SU-DHL-6 (cell line): ENCODE results near the gene BLTP3A.

ENCODE experiments used
- EZH2phosphoT487 ChIP-seq: fragments of 200-600 bp; sonication (generic), shearing (Covaris generic); conservative IDR thresholded peaks from 2 replicates; pipeline ENCODE4 v1.6.1; 2018; ENCODE audit warnings: mild to moderate bottlenecking, antibody characterized with exemption, low read length, moderate library complexity, mixed read lengths
- TF ChIP-seq, protein P1 (sequence below): fragments of 200-600 bp; sonication (generic); IDR thresholded peaks from one replicate; pipeline ENCODE4 v1.5.1; 2017; ENCODE audit warnings: antibody characterized with exemption, mild to moderate bottlenecking, low read length, moderate library complexity; ENCODE audit not compliant: insufficient read depth, poor library complexity, severe bottlenecking

DNA sequence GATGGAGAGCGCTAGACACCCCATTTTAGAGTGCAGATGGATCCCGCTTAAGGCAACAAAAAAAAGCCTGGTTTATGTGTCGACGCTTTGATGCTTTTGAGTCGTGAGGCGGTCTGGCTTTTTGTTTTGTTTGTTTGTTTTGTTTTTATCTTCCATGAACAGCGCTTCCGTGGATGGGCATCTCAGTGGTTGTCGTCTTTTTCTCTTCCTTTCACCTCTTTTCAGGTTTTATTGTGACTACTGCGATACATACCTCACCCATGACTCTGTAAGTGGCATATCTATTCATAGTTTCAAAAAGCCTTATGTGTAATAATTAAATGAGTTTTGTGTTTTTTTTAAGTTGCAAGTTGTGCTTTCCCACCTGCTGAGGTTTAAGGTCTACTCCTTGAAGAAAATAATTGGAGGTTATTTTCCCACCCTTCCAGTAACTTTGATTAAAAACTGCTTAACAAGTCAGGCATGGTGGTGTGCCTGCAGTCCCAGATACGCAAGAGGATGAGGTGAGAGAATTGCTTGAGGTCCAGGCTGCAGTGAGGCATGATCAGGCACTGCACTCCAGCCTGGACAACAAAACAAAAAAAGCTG is 34.1 kb upstream of the BLTP3A start:
- TF ChIP-seq, protein P1, sequence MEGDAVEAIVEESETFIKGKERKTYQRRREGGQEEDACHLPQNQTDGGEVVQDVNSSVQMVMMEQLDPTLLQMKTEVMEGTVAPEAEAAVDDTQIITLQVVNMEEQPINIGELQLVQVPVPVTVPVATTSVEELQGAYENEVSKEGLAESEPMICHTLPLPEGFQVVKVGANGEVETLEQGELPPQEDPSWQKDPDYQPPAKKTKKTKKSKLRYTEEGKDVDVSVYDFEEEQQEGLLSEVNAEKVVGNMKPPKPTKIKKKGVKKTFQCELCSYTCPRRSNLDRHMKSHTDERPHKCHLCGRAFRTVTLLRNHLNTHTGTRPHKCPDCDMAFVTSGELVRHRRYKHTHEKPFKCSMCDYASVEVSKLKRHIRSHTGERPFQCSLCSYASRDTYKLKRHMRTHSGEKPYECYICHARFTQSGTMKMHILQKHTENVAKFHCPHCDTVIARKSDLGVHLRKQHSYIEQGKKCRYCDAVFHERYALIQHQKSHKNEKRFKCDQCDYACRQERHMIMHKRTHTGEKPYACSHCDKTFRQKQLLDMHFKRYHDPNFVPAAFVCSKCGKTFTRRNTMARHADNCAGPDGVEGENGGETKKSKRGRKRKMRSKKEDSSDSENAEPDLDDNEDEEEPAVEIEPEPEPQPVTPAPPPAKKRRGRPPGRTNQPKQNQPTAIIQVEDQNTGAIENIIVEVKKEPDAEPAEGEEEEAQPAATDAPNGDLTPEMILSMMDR: no peak
- no peak for TF ChIP-seq EZH2phosphoT487
